Suprapubic skin (tissue), 4 donors: Measurements from ENCODE around the gene KIAA0513.

Source experiments
- POLR2A ChIP-seq, 2 donors: fragments of 450-650 bp; IDR thresholded peaks; one replicate each; pipeline ENCODE4 v1.6.1; 2017; ENCODE audit warnings: antibody characterized with exemption in 2 of 2, mild to moderate bottlenecking in 2 of 2, moderate library complexity in 2 of 2
- POLR2AphosphoS5 ChIP-seq, 3 donors: sonication (generic); formaldehyde crosslinking; IDR thresholded peaks; one replicate each; pipeline ENCODE4 v1.6.1; 2017; ENCODE audit warnings: antibody characterized with exemption in 3 of 3
- TF ChIP-seq, protein P1 (sequence below), 2 donors: fragments of 200-600 bp in 1 of 2; fragments of 450-650 bp in 1 of 2; sonication (generic) in 1 of 2; IDR thresholded peaks; one replicate each; pipeline ENCODE4 v1.5.1; 2016 to 2019; ENCODE audit warnings: antibody characterized with exemption in 2 of 2, mild to moderate bottlenecking in 1 of 2, moderate library complexity in 1 of 2

DNA sequence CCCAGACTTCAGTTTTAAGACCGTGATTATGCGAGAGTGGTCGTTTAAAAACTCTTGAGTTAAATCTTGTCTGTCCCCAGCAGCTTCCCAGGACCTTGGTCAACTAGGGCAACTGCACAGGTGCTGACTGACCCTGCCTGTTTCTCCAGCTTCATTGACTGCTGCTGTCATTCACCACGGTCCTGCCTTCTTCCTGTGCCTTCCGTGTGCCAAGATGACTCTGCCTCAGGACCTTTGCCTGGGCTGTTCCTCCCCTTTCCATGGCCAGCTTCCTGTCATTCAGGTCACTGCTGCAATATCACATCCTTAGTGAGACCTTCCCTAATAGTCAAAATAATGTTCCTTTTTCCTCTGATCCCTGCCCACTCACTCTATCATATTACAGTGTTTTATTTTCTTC, 3.9 kb downstream of the KIAA0513 start:
- TF ChIP-seq, protein P1, sequence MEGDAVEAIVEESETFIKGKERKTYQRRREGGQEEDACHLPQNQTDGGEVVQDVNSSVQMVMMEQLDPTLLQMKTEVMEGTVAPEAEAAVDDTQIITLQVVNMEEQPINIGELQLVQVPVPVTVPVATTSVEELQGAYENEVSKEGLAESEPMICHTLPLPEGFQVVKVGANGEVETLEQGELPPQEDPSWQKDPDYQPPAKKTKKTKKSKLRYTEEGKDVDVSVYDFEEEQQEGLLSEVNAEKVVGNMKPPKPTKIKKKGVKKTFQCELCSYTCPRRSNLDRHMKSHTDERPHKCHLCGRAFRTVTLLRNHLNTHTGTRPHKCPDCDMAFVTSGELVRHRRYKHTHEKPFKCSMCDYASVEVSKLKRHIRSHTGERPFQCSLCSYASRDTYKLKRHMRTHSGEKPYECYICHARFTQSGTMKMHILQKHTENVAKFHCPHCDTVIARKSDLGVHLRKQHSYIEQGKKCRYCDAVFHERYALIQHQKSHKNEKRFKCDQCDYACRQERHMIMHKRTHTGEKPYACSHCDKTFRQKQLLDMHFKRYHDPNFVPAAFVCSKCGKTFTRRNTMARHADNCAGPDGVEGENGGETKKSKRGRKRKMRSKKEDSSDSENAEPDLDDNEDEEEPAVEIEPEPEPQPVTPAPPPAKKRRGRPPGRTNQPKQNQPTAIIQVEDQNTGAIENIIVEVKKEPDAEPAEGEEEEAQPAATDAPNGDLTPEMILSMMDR (IDR thresholded peaks at IDR 0.05), result no peak
- TF ChIP-seq POLR2A (IDR thresholded peaks at IDR 0.05) (no peak), POLR2AphosphoS5 (IDR thresholded peaks at IDR 0.05) (no peak)
